Ishikawa (cell line): ENCODE data around the gene AFG1L.

Experiments used
- CREB1 ChIP-seq: IDR thresholded peaks from 2 replicates; pipeline ENCODE4 v1.6.1; 2012; ENCODE audit warnings: low read depth
- EP300 ChIP-seq: IDR thresholded peaks from 2 replicates; pipeline ENCODE4 v1.6.1; 2012; ENCODE audit warnings: borderline replicate concordance
- FOXM1 ChIP-seq: IDR thresholded peaks from 2 replicates; pipeline ENCODE4 v1.6.1; 2012; ENCODE audit warnings: low read depth, borderline replicate concordance
- TAF1 ChIP-seq: IDR thresholded peaks from 2 replicates; pipeline ENCODE4 v1.6.1; 2012; ENCODE audit warnings: low read depth, mild to moderate bottlenecking
- TCF12 ChIP-seq: IDR thresholded peaks from 2 replicates; pipeline ENCODE4 v1.6.1; 2012; ENCODE audit warnings: low read depth
- YY1 ChIP-seq: IDR thresholded peaks from 2 replicates; pipeline ENCODE4 v1.6.1; 2012; ENCODE audit warnings: low read depth
- ZBTB7A ChIP-seq: IDR thresholded peaks from 2 replicates; pipeline ENCODE4 v1.6.1; 2012; ENCODE audit warnings: low read depth
- TF ChIP-seq, protein P1 (sequence below): IDR thresholded peaks from 2 replicates; pipeline ENCODE4 v1.6.1; 2012; ENCODE audit warnings: low read depth, mild to moderate bottlenecking
- TF ChIP-seq, protein P2 (sequence below): IDR thresholded peaks from 2 replicates; pipeline ENCODE4 v1.6.1; 2012

DNA sequence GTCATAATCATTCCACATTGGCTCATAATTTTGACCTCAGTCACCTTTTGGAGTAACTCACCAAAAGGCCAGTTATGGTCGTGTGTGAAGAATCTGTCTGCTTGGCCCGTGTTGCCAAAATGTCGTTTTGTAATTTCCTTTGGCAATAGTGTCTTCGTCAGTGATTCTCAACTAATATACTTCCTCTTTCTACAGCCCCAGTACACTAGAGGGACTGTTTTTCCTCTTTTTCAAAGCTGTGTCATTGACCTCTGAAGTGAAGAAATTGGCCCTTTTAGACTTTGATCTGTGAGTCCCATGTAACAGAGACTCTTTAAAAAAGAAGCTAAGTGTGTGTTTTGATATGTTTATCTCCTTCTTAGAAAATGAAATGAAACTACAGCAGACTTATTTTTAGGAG is 271.0 kb downstream of the AFG1L start:
- TF ChIP-seq FOXM1: no peak
- TF ChIP-seq, protein P1, sequence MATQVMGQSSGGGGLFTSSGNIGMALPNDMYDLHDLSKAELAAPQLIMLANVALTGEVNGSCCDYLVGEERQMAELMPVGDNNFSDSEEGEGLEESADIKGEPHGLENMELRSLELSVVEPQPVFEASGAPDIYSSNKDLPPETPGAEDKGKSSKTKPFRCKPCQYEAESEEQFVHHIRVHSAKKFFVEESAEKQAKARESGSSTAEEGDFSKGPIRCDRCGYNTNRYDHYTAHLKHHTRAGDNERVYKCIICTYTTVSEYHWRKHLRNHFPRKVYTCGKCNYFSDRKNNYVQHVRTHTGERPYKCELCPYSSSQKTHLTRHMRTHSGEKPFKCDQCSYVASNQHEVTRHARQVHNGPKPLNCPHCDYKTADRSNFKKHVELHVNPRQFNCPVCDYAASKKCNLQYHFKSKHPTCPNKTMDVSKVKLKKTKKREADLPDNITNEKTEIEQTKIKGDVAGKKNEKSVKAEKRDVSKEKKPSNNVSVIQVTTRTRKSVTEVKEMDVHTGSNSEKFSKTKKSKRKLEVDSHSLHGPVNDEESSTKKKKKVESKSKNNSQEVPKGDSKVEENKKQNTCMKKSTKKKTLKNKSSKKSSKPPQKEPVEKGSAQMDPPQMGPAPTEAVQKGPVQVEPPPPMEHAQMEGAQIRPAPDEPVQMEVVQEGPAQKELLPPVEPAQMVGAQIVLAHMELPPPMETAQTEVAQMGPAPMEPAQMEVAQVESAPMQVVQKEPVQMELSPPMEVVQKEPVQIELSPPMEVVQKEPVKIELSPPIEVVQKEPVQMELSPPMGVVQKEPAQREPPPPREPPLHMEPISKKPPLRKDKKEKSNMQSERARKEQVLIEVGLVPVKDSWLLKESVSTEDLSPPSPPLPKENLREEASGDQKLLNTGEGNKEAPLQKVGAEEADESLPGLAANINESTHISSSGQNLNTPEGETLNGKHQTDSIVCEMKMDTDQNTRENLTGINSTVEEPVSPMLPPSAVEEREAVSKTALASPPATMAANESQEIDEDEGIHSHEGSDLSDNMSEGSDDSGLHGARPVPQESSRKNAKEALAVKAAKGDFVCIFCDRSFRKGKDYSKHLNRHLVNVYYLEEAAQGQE: no peak
- TF ChIP-seq TAF1: no peak
- TF ChIP-seq YY1: no peak
- TF ChIP-seq, protein P2, sequence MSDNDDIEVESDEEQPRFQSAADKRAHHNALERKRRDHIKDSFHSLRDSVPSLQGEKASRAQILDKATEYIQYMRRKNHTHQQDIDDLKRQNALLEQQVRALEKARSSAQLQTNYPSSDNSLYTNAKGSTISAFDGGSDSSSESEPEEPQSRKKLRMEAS: no peak
- TF ChIP-seq EP300: no peak
- TF ChIP-seq CREB1: no peak
- no peak for TF ChIP-seq ZBTB7A
- no peak for TF ChIP-seq TCF12
